SU-DHL-6 (cell line): ENCODE data around the gene CHERP.

ENCODE experiments used
- CTCF ChIP-seq: fragments of 200-600 bp; sonication (generic); IDR thresholded peaks from one replicate; pipeline ENCODE4 v1.5.1; 2017; ENCODE audit warnings: antibody characterized with exemption, mild to moderate bottlenecking, low read length, moderate library complexity; ENCODE audit not compliant: insufficient read depth, poor library complexity, severe bottlenecking
- EZH2phosphoT487 ChIP-seq: fragments of 200-600 bp; sonication (generic), shearing (Covaris generic); conservative IDR thresholded peaks from 2 replicates; pipeline ENCODE4 v1.6.1; 2018; ENCODE audit warnings: mild to moderate bottlenecking, antibody characterized with exemption, low read length, moderate library complexity, mixed read lengths

DNA sequence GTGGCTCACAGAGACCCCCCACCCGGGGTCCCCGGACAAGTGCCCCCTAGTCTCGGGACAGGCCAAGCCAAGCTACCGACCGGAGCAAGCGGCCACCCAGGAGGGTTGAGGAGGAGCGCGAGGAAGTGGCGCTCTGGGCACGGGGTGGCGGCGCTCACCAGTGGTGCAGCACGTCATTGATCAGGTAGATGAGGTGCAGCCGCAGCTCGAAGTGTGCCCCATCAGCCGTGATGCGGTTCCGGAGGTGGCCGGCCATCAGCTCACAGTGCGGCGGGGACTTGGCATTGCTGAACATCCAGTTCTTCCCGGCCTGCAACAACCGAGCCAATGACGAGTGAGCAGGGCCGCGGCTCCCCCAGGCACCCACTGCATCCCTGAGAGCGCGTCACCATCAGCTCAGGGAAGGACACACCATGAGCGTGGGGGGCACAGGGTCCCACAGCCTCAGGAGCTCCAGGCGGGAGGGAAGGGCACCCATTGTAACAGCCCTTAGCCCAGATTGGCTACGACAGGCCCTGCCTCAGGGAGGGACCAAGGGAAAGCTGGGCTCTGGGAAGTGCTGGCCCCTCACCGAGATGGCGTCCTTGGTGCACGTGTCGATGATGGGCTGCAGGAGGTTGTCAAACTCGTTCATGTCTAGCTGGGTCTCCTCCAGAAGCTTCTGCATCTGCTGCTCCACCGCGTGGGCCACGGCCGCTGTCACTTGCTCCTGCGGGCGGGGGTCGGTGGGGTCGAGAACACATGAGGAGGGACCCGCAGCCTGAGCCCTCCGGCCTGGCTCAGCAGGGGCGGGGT is 9.6 kb downstream of the CHERP start:
- TF ChIP-seq CTCF: no peak
- no peak for TF ChIP-seq EZH2phosphoT487
